BE2C (cell line): ENCODE results near the gene GIT2.
"Not testable (repeated sequence)": the region's sequence is repeated elsewhere in the genome, so short reads cannot be mapped to it uniquely, and the experiment has no call there.

Source experiments
- DNase-seq: peaks from one replicate; pipeline ENCODE4 v3.0.0-alpha.2; 2020
- H3K27me3 ChIP-seq: fragments of 250-450 bp; sonication (Bioruptor Pico); 2 replicates; pipeline ENCODE4 v1.5.1; 2020; ENCODE audit warnings: mild to moderate bottlenecking
- H3K36me3 ChIP-seq: fragments of 250-450 bp; sonication (Bioruptor Pico); 2 replicates; pipeline ENCODE4 v1.5.1; 2020; ENCODE audit warnings: mild to moderate bottlenecking
- H3K4me1 ChIP-seq: fragments of 250-450 bp; sonication (Bioruptor Pico); 2 replicates; pipeline ENCODE4 v1.5.1; 2020
- H3K4me3 ChIP-seq: 2 replicates; pipeline ENCODE4 v1.5.1; 2011; ENCODE audit warnings: low read depth, low read length
- H3K9me3 ChIP-seq: fragments of 250-450 bp; sonication (Bioruptor Pico); 2 replicates; pipeline ENCODE4 v1.5.1; 2020
- CTCF ChIP-seq: IDR thresholded peaks from 2 replicates; pipeline ENCODE4 v1.5.1; 2012; ENCODE audit warnings: mild to moderate bottlenecking, low read depth, low read length

Gene GIT2

GRCh38 chr12:109910254-109910968, 85.8 kb downstream of the GIT2 start:
- TF ChIP-seq CTCF, result no peak
- DNase-seq, result no peak
- Histone ChIP-seq H3K27me3 (no peaks in the 10 kb centered on the region), H3K9me3 (no peaks in the 10 kb centered on the region), H3K4me3 (no peak overlapping the region), H3K36me3 (peaks cover 71% of the 10 kb centered on the region), H3K4me1 (peaks cover 11% of the 10 kb centered on the region; the same call in 1 of the 2 replicates)

- Histone ChIP-seq H3K4me1 (no peaks in the 10 kb centered on the region), H3K36me3 (peaks cover 72% of the 10 kb centered on the region), H3K4me3 (no peak overlapping the region), H3K27me3 (no peaks in the 10 kb centered on the region), H3K9me3 (no peaks in the 10 kb centered on the region)
- DNase-seq, result no peak
- no peak for TF ChIP-seq CTCF
Observed at GRCh38 chr12:109905301-109905700, 90.9 kb downstream of the GIT2 start.

GRCh38 chr12:109902891-109903418, 93.2 kb downstream of the GIT2 start:
- no peak for TF ChIP-seq CTCF

GRCh38 chr12:109900752-109901580, 95.2 kb downstream of the GIT2 start:
- no peaks in the 10 kb centered on the region for H3K4me1 ChIP-seq
- H3K36me3 ChIP-seq, result peaks cover 32% of the 10 kb centered on the region
- H3K27me3 ChIP-seq, result no peaks in the 10 kb centered on the region
- peak; percentile 70 for DNase-seq
- H3K9me3 ChIP-seq, result no peaks in the 10 kb centered on the region
- peak overlapping the region; percentile 95 for H3K4me3 ChIP-seq
- no peak for TF ChIP-seq CTCF

More at GRCh38 chr12:109902891-109903418, 93.2 kb downstream of the GIT2 start:
- Histone ChIP-seq H3K27me3 (no peaks in the 10 kb centered on the region), H3K4me3 (no peak overlapping the region), H3K9me3 (no peaks in the 10 kb centered on the region), H3K4me1 (no peaks in the 10 kb centered on the region), H3K36me3 (peaks cover 52% of the 10 kb centered on the region)
- no peak for DNase-seq

- TF ChIP-seq CTCF, result peak; percentile 38; the same call in 1 of the 2 replicates
- Histone ChIP-seq H3K4me3 (peak within 1 kb of the TSS; percentile 95), H3K4me1 (no peaks in the 10 kb centered on the region), H3K9me3 (no peaks in the 10 kb centered on the region), H3K27me3 (no peaks in the 10 kb centered on the region), H3K36me3 (peaks cover 23% of the 10 kb centered on the region)
- peak; percentile 85 for DNase-seq
Observed at GRCh38 chr12:109899783-109900751, 96.1 kb downstream of the GIT2 start, which contains the start of gene TCHP. Gene TCHP (plus strand): TSS chr12:109900274. CDS start chr12:109903027, 2,753 bp downstream.

GRCh38 chr12:109899345-109899744, 96.8 kb downstream of the GIT2 start:
- H3K4me3 ChIP-seq, result peak overlapping the region; percentile 95
- peaks cover 16% of the 10 kb centered on the region for H3K36me3 ChIP-seq
- DNase-seq, H3K27me3 ChIP-seq, H3K4me1 ChIP-seq, H3K9me3 ChIP-seq: not testable (repeated sequence)
